Right ventricle myocardium superior (tissue), 1 donor: ENCODE data around the gene GABBR2. TPM values are rescaled to one million over a fixed set of nuclear protein-coding genes. Genes with fewer than 3 reads are reported as not detected.

ENCODE experiments used
- ATAC-seq: fragments of 200-7000 bp; cut with Tn5 transposase; one replicate; pipeline ENCODE4 v1.9.1; 2020; ENCODE audit warnings: mild to moderate bottlenecking; ENCODE audit not compliant: poor library complexity
- DNase-seq: peaks from one replicate; pipeline ENCODE4 v3.0.0-alpha.2; 2020
- intact Hi-C: fragments of 100-400 bp; cut with DNase I; formaldehyde crosslinking; loops from one replicate; pipeline ENCODE4 v1.11.2; 2022
- total RNA-seq: library from RNA; stranded (reverse); fragmentation: NEBNext Ultra II Directional; extraction: Animal tissue kit (Norgen Biotek cat#: 25700); gene quantifications from one replicate; pipeline ENCODE4 v1.2.1, GENCODE V29; 2021
- donor health status: DM: no; HTN: yes; CAD: no; lungs with severe emphysema.

The GABBR2 gene
- total RNA-seq, 1 donor from 2014 or later: 0.30 TPM

- intact Hi-C loops: no loop called here
- no peak for ATAC-seq
- DNase-seq: no peak
These were observed 264.1 kb downstream of the GABBR2 start for GRCh38 chr9:98444601-98445000.

- no peak for DNase-seq
- intact Hi-C loops: no loop called here
- no peak for ATAC-seq
These were observed 266.2 kb downstream of the GABBR2 start for GRCh38 chr9:98442541-98442940.

- ATAC-seq: no peak
- no peak for DNase-seq
- intact Hi-C loops: no loop called here
These were observed 266.6 kb downstream of the GABBR2 start for GRCh38 chr9:98442114-98442513.

GRCh38 chr9:98438666-98439065, 270.1 kb downstream of the GABBR2 start:
- no peak for ATAC-seq
- no peak for DNase-seq
- intact Hi-C loops: no loop called here

GRCh38 chr9:98437458-98438034, 271.2 kb downstream of the GABBR2 start:
- no peak for ATAC-seq
- no peak for DNase-seq
- intact Hi-C loops: no loop called here

- ATAC-seq (no peak), DNase-seq (no peak)
- intact Hi-C loops: no loop called here
These were observed 275.8 kb downstream of the GABBR2 start for GRCh38 chr9:98432960-98433359.

GRCh38 chr9:98432134-98432533, 276.6 kb downstream of the GABBR2 start:
- intact Hi-C loops: no loop called here
- ATAC-seq: no peak
- no peak for DNase-seq

- intact Hi-C loops: no loop called here
- ATAC-seq: peak; percentile 61
- no peak for DNase-seq
These were observed 278.0 kb downstream of the GABBR2 start for GRCh38 chr9:98430535-98431292.

- intact Hi-C loops: no loop called here
- ATAC-seq (peak; percentile 51), DNase-seq (no peak)
These were observed 279.1 kb downstream of the GABBR2 start for GRCh38 chr9:98429613-98430012.

GRCh38 chr9:98428454-98428853, 280.3 kb downstream of the GABBR2 start:
- DNase-seq (no peak), ATAC-seq (no peak)
- intact Hi-C loops: no loop called here

GRCh38 chr9:98427491-98427890, 281.2 kb downstream of the GABBR2 start:
- DNase-seq (no peak), ATAC-seq (no peak)
- intact Hi-C loops: no loop called here

GRCh38 chr9:98425079-98425478, 283.7 kb downstream of the GABBR2 start:
- DNase-seq (no peak), ATAC-seq (no peak)
- intact Hi-C loops: no loop called here

GRCh38 chr9:98419260-98419603, 289.5 kb downstream of the GABBR2 start:
- no peak for DNase-seq
- no peak for ATAC-seq
- intact Hi-C loops: no loop called here

GRCh38 chr9:98418578-98419259, 290.0 kb downstream of the GABBR2 start:
- intact Hi-C loops: no loop called here
- DNase-seq: no peak
- ATAC-seq: no peak

GRCh38 chr9:98416294-98417248, 292.2 kb downstream of the GABBR2 start:
- ATAC-seq: no peak
- no peak for DNase-seq
- intact Hi-C loops: no loop called here

- ATAC-seq: no peak
- DNase-seq: no peak
- intact Hi-C loops: no loop called here
These were observed 293.0 kb downstream of the GABBR2 start for GRCh38 chr9:98415782-98416181.

GRCh38 chr9:98413084-98413483, 295.7 kb downstream of the GABBR2 start:
- intact Hi-C loops: no loop called here
- DNase-seq (no peak), ATAC-seq (no peak)

GRCh38 chr9:98412101-98412842, 296.5 kb downstream of the GABBR2 start:
- intact Hi-C loops: no loop called here
- peak; percentile 34 for ATAC-seq
- no peak for DNase-seq
